Neural progenitor cell (in vitro differentiated cells): ENCODE data around the gene FBLN5. TPM values are rescaled to one million over a fixed set of nuclear protein-coding genes. Genes with fewer than 3 reads are reported as not detected.
"Not testable (repeated sequence)": the region's sequence is repeated elsewhere in the genome, so short reads cannot be mapped to it uniquely, and the experiment has no call there.

Experiments
- DNase-seq: peaks from one replicate; pipeline ENCODE4 v3.0.0-alpha.2; 2016; ENCODE audit warnings: low spot score
- H2AFZ ChIP-seq: fragments of 200-600 bp; sonication (generic); replicated peaks from 2 replicates; pipeline ENCODE4 v1.6.1; 2016; ENCODE audit warnings: antibody characterized with exemption
- H3F3A ChIP-seq: fragments of 200-600 bp; sonication (generic); 2 replicates; pipeline ENCODE4 v1.6.1; 2016; ENCODE audit warnings: antibody characterized with exemption, low read depth
- H3K27ac ChIP-seq: fragments of 200-600 bp; sonication (generic); 2 replicates; pipeline ENCODE4 v1.5.1; 2016; ENCODE audit warnings: mild to moderate bottlenecking
- H3K27me3 ChIP-seq: fragments of 200-600 bp; sonication (generic); 2 replicates; pipeline ENCODE4 v1.6.1; 2016; ENCODE audit warnings: mild to moderate bottlenecking, moderate library complexity
- H3K36me3 ChIP-seq: fragments of 200-600 bp; sonication (generic); 2 replicates; pipeline ENCODE4 v1.5.1; 2016
- H3K4me1 ChIP-seq: fragments of 200-600 bp; sonication (generic); 2 replicates; pipeline ENCODE4 v1.6.1; 2016; ENCODE audit warnings: mixed run types
- H3K4me2 ChIP-seq: fragments of 200-600 bp; sonication (generic); 2 replicates; pipeline ENCODE4 v1.6.1; 2016
- H3K4me3 ChIP-seq: fragments of 200-600 bp; sonication (generic); 2 replicates; pipeline ENCODE4 v1.5.1; 2016
- H3K79me2 ChIP-seq: fragments of 200-600 bp; sonication (generic); 2 replicates; pipeline ENCODE4 v1.6.1; 2016; ENCODE audit warnings: low read depth
- H3K9ac ChIP-seq: fragments of 200-600 bp; sonication (generic); 2 replicates; pipeline ENCODE4 v1.6.1; 2016
- H3K9me3 ChIP-seq: fragments of 200-600 bp; sonication (generic); 2 replicates; pipeline ENCODE4 v1.5.1; 2016; ENCODE audit warnings: low read depth
- H4K20me1 ChIP-seq: fragments of 200-600 bp; sonication (generic); 2 replicates; pipeline ENCODE4 v1.6.1; 2016; ENCODE audit warnings: low read depth
- H3K27ac Mint-ChIP-seq: 3 replicates; pipeline ENCODE4 v1.8.0; 2021; ENCODE audit warnings: mixed read lengths
- H3K27me3 Mint-ChIP-seq: 2 replicates; pipeline ENCODE4 v1.8.0; 2022; ENCODE audit warnings: low read depth, mild to moderate bottlenecking, inconsistent platforms, moderate library complexity, mixed read lengths; ENCODE audit not compliant: insufficient read depth
- H3K36me3 Mint-ChIP-seq: 3 replicates; pipeline ENCODE4 v1.8.0; 2021; ENCODE audit warnings: mixed read lengths
- H3K4me1 Mint-ChIP-seq: 3 replicates; pipeline ENCODE4 v1.8.0; 2021; ENCODE audit warnings: mixed read lengths
- H3K4me3 Mint-ChIP-seq: 3 replicates; pipeline ENCODE4 v1.8.0; 2021; ENCODE audit warnings: mild to moderate bottlenecking, moderate library complexity, mixed read lengths
- H3K9me3 Mint-ChIP-seq: 3 replicates; pipeline ENCODE4 v1.8.0; 2020; ENCODE audit warnings: mixed read lengths
- EZH2 ChIP-seq: fragments of 200-600 bp; sonication (generic); IDR thresholded peaks from 2 replicates; pipeline ENCODE4 v1.6.1; 2017; ENCODE audit warnings: antibody characterized with exemption, mild to moderate bottlenecking, moderate library complexity
- EZH2phosphoT487 ChIP-seq: fragments of 200-600 bp; sonication (generic); IDR thresholded peaks from 2 replicates; pipeline ENCODE4 v1.6.1; 2017; ENCODE audit warnings: antibody characterized with exemption
- total RNA-seq: library from RNA; depleted of rRNA; stranded (reverse); fragments of >200 nt; gene quantifications from 2 replicates; pipeline ENCODE4 v1.2.3, GENCODE V29; 2015; ENCODE audit warnings: low replicate concordance
- TF ChIP-seq, protein P1 (sequence below): fragments of 200-600 bp; sonication (generic); IDR thresholded peaks from 2 replicates; pipeline ENCODE4 v1.5.1; 2017; ENCODE audit warnings: antibody characterized with exemption, mild to moderate bottlenecking

FBLN5 gene
- total RNA-seq, 1 donor from 2014 or later = not detected

DNA sequence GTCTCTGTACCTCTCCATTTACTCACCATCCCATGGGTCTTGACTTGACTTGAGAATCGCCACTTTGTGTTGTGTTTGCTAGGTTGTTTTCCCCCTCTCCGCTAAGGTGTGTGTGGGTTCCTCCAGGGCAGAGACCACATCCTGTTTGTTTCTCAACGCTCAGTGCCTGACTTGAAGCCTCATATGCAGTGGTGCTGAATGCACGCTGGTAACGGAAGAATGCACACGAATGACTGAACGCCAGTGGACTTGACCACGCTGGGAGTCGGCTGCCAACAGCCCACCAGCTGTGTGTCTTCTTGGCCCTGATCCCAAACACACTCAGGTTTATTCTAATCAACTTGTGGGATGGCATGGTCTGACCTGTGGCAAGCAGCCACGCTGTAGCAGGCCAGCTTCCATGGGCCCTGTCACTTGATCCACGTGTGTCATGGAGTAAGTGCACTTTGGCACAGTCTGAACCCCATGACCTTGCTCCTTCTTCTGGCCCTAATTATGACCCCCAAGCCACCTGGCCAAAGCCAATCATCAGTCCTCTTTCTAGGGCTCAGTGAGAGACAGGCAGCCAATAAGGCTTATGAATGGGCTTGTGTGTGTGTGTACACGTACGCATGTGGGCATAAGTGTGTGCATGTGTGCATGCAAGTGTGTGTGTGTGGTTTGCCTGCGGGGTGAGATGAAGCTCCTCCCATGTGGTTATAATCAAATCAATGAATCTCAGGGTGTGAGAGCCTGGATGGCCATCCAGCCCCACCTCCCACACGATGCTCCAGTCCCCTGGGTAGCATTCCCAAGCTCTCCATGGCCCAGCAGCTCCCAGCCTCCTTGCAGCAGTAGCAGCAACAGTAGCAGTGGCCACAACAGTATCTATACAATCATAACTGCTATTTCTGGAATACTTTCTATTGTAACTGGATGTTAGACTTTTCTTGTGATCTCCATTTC, 73.8 kb downstream of the FBLN5 start:
- H3K9ac ChIP-seq = no peak overlapping the region
- TF ChIP-seq, protein P1, sequence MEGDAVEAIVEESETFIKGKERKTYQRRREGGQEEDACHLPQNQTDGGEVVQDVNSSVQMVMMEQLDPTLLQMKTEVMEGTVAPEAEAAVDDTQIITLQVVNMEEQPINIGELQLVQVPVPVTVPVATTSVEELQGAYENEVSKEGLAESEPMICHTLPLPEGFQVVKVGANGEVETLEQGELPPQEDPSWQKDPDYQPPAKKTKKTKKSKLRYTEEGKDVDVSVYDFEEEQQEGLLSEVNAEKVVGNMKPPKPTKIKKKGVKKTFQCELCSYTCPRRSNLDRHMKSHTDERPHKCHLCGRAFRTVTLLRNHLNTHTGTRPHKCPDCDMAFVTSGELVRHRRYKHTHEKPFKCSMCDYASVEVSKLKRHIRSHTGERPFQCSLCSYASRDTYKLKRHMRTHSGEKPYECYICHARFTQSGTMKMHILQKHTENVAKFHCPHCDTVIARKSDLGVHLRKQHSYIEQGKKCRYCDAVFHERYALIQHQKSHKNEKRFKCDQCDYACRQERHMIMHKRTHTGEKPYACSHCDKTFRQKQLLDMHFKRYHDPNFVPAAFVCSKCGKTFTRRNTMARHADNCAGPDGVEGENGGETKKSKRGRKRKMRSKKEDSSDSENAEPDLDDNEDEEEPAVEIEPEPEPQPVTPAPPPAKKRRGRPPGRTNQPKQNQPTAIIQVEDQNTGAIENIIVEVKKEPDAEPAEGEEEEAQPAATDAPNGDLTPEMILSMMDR = no peak
- TF ChIP-seq EZH2phosphoT487 (no peak), EZH2 (no peak)
- Mint-ChIP-seq H3K27me3 (peaks cover 7% of the 10 kb centered on the region), H3K9me3 (no peaks in the 10 kb centered on the region), H3K4me3 (no peak overlapping the region), H3K27ac (no peak overlapping the region), H3K4me1 (no peaks in the 10 kb centered on the region), H3K36me3 (no peaks in the 10 kb centered on the region)
- H3K4me2 ChIP-seq = no peak overlapping the region
- no peaks in the 10 kb centered on the region for H3K36me3 ChIP-seq
- no peak overlapping the region for H3K27ac ChIP-seq
- H3K4me1 ChIP-seq = no peaks in the 10 kb centered on the region
- H3K27me3 ChIP-seq = no peaks in the 10 kb centered on the region
- H3K79me2 ChIP-seq = no peaks in the 10 kb centered on the region
- no peaks in the 10 kb centered on the region for H4K20me1 ChIP-seq
- no peak overlapping the region for H3K4me3 ChIP-seq
- no peak overlapping the region for H2AFZ ChIP-seq
- DNase-seq = no peak
- no peaks in the 10 kb centered on the region for H3F3A ChIP-seq
- no peaks in the 10 kb centered on the region for H3K9me3 ChIP-seq

DNA sequence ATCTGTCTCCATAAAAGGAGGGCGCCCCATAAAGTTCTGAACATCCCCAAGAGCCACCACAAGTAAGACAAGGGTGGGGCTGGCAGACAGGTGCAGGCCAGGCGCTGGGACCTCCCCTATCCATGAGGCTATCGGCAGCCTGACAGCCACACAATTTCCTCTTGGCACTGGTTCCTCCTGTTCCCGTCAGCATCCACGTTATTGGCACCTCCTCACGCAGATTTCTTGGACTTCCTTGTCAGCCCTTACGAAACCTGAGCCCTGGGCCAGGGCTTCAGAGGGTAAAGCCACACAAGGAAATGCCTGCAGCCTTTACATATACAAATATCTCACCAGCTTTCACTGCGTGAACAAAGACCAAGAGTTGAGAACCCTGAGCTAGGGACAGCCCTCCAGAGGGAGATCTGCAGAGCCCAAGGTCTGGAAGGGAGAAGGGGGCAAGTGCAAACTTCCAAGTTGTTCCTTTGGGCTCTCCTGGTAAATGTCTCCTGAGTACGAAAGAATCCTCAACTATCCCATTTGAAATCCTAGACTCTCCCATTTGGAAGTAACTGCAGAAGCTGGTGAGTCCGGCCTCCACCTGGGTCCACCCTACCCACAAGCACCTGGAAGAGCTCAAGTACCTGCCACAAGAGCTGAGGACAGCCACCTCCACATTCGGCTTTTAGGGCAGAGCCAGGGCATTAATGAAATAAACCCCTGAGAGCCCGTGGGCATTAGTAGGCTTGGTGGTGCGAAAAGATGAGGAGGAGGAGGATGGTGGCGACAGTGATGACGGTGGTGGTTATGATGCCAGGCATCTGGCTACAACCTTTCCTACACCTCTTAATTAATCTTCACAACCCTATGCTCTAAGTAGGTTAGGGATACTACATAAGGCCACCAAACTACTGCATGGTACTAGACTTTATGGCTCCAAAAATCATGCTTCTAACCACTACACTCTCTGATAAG, 74.7 kb downstream of the FBLN5 start:
- Histone ChIP-seq H3K9me3 (no peaks in the 10 kb centered on the region), H4K20me1 (no peaks in the 10 kb centered on the region), H3K79me2 (no peaks in the 10 kb centered on the region), H2AFZ (no peak overlapping the region), H3K9ac (no peak overlapping the region), H3K27ac (no peak overlapping the region), H3F3A (no peaks in the 10 kb centered on the region), H3K4me1 (no peaks in the 10 kb centered on the region), H3K4me2 (no peak overlapping the region), H3K36me3 (no peaks in the 10 kb centered on the region), H3K27me3 (no peaks in the 10 kb centered on the region), H3K4me3 (no peak overlapping the region)
- H3K4me1 Mint-ChIP-seq = no peaks in the 10 kb centered on the region
- H3K27me3 Mint-ChIP-seq = peaks cover 5% of the 10 kb centered on the region
- H3K9me3 Mint-ChIP-seq = peaks cover 2% of the 10 kb centered on the region
- no peak overlapping the region for H3K27ac Mint-ChIP-seq
- no peaks in the 10 kb centered on the region for H3K36me3 Mint-ChIP-seq
- no peak overlapping the region for H3K4me3 Mint-ChIP-seq
- no peak for DNase-seq
- TF ChIP-seq, protein P1 = no peak
- TF ChIP-seq EZH2 (no peak), EZH2phosphoT487 (no peak)

DNA sequence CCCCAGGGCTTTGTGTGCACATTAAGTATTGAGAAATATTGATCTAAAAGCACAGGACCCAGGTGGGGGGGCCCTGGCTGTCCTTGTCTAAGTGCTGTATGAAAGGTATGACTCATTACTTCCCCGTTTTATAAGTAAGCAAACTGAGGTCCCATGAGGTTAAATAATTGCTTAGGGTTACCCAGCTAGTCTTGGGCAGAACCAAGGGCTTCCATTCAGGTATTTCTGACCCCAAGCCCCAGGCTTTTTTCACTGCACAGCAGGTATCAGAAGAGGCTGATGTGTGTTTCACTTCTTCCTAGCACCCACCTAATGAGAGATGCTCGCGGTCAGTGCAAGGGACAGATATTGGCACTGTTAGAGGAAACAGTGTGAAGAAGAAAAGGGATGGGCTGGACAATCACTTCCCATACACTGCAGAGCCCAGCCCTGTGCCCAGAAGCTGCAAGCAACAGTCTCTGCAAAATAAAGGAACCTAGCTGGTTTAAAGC, 75.4 kb downstream of the FBLN5 start:
- Histone ChIP-seq H3K4me3 (no peak overlapping the region), H3K4me2 (no peak overlapping the region), H2AFZ (no peak overlapping the region), H3K4me1 (no peaks in the 10 kb centered on the region), H4K20me1 (no peaks in the 10 kb centered on the region), H3K9me3 (no peaks in the 10 kb centered on the region), H3K36me3 (no peaks in the 10 kb centered on the region), H3K27me3 (no peaks in the 10 kb centered on the region), H3K27ac (no peak overlapping the region), H3K79me2 (no peaks in the 10 kb centered on the region), H3F3A (no peaks in the 10 kb centered on the region), H3K9ac (no peak overlapping the region)
- DNase-seq = no peak
- Mint-ChIP-seq H3K9me3 (peaks cover 6% of the 10 kb centered on the region), H3K4me1 (no peaks in the 10 kb centered on the region), H3K36me3 (no peaks in the 10 kb centered on the region), H3K27ac (no peak overlapping the region), H3K27me3 (peaks cover 10% of the 10 kb centered on the region), H3K4me3 (no peak overlapping the region)
- TF ChIP-seq EZH2phosphoT487 (no peak), EZH2 (no peak)
- TF ChIP-seq, protein P1 = no peak

DNA sequence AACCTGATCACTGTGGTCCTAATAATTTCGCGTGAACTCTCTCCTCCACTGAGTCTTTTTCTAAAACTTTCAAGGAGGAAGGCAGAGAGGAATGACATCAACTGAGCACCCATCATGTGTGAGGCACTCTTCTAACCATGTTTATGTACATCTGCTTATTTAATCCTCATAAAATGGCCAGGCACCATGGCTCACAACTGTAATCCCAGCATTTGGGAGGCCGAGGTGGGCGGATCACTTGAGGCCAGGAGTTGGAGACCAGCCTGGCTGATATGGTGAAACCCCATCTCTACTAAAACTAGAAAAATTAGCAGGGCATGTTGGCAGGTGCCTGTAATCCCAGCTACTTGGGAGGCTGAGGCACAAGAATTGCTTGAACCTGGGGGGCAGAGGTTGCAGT, 76.1 kb downstream of the FBLN5 start:
- not testable (repeated sequence) for H3K36me3 Mint-ChIP-seq, H3K4me3 Mint-ChIP-seq, H3K4me3 ChIP-seq, H3K27ac Mint-ChIP-seq, H3K9me3 Mint-ChIP-seq, H3K27me3 ChIP-seq, H3K27ac ChIP-seq, H3K9me3 ChIP-seq, H3K4me1 ChIP-seq, H3K4me1 Mint-ChIP-seq, H3K9ac ChIP-seq, H3K79me2 ChIP-seq, H4K20me1 ChIP-seq, H3K36me3 ChIP-seq, H3F3A ChIP-seq, DNase-seq, H2AFZ ChIP-seq, H3K4me2 ChIP-seq
- peaks cover 10% of the 10 kb centered on the region for H3K27me3 Mint-ChIP-seq
